Osteoblast (primary cell): ENCODE results near the gene TGFBR2. TPM values are rescaled to one million over a fixed set of nuclear protein-coding genes. Genes with fewer than 3 reads are reported as not detected.

ENCODE experiments used
- DNase-seq: peaks from one replicate; pipeline ENCODE4 v3.0.0; 2011; ENCODE audit warnings: low spot score, mixed read lengths; ENCODE audit not compliant: insufficient read length; ENCODE audit errors: missing footprints
- H2AFZ ChIP-seq: 2 replicates; pipeline ENCODE4 v1.6.0; 2011; ENCODE audit warnings: mild to moderate bottlenecking, low read length
- H3K27ac ChIP-seq: 2 replicates; pipeline ENCODE4 v1.5.1; 2011; ENCODE audit warnings: mild to moderate bottlenecking, low read depth, low read length, moderate library complexity
- H3K27me3 ChIP-seq: 2 replicates; pipeline ENCODE4 v1.6.0; 2012; ENCODE audit warnings: mild to moderate bottlenecking, control low read depth, inconsistent platforms, low read length, moderate library complexity; ENCODE audit not compliant: insufficient read depth
- H3K36me3 ChIP-seq: 2 replicates; pipeline ENCODE4 v1.5.1; 2011; ENCODE audit warnings: mild to moderate bottlenecking, low read length, control low read depth, moderate library complexity; ENCODE audit not compliant: insufficient read depth
- H3K4me1 ChIP-seq: 2 replicates; pipeline ENCODE4 v1.5.1; 2011; ENCODE audit warnings: mild to moderate bottlenecking, low read length, control low read depth, moderate library complexity; ENCODE audit not compliant: insufficient read depth
- H3K4me2 ChIP-seq: 2 replicates; pipeline ENCODE4 v1.6.0; 2011; ENCODE audit warnings: mild to moderate bottlenecking, low read length; ENCODE audit not compliant: insufficient read depth
- H3K4me3 ChIP-seq: fragments of 200-600 bp; sonication (generic); 3 replicates; pipeline ENCODE4 v1.5.1; 2012; ENCODE audit warnings: mild to moderate bottlenecking, low read length, inconsistent platforms; ENCODE audit not compliant: insufficient read depth
- H3K79me2 ChIP-seq: 2 replicates; pipeline ENCODE4 v1.6.0; 2012; ENCODE audit warnings: mild to moderate bottlenecking, low read length, control low read depth, inconsistent platforms; ENCODE audit not compliant: insufficient read depth
- H3K9me3 ChIP-seq: 2 replicates; pipeline ENCODE4 v1.5.1; 2011; ENCODE audit warnings: low read depth, low read length, control low read depth
- H4K20me1 ChIP-seq: 2 replicates; pipeline ENCODE4 v1.6.0; 2012; ENCODE audit warnings: mild to moderate bottlenecking, low read length, control low read depth; ENCODE audit not compliant: insufficient read depth
- CTCF ChIP-seq: IDR thresholded peaks from 2 replicates; pipeline ENCODE4 v1.5.1; 2011; ENCODE audit warnings: mild to moderate bottlenecking, low read depth, low read length, moderate library complexity; ENCODE audit errors: extremely low read depth
- total RNA-seq: library from RNA; depleted of rRNA; stranded (reverse); fragments of >200 nt; gene quantifications from 2 replicates; pipeline ENCODE4 v1.2.3, GENCODE V29; 2012

TGFBR2 gene
- total RNA-seq, 1 donor = 118 TPM

GRCh38 chr3:30602946-30603345, 3.5 kb upstream of the TGFBR2 start:
- no peaks in the 10 kb centered on the region for H3K36me3 ChIP-seq
- peaks cover 19% of the 10 kb centered on the region for H3K79me2 ChIP-seq
- H3K27me3 ChIP-seq = no peaks in the 10 kb centered on the region
- H4K20me1 ChIP-seq = no peaks in the 10 kb centered on the region
- no peak for DNase-seq
- no peak for TF ChIP-seq CTCF
- peaks cover 8% of the 10 kb centered on the region for H3K4me1 ChIP-seq
- H3K4me3 ChIP-seq = no peak overlapping the region
- no peaks in the 10 kb centered on the region for H3K9me3 ChIP-seq
- peak overlapping the region; percentile 23 for H2AFZ ChIP-seq
- H3K4me2 ChIP-seq = no peak overlapping the region
- no peak overlapping the region for H3K27ac ChIP-seq

- peaks cover 30% of the 10 kb centered on the region for H3K79me2 ChIP-seq
- H2AFZ ChIP-seq = no peak overlapping the region
- no peak overlapping the region for H3K4me3 ChIP-seq
- H4K20me1 ChIP-seq = no peaks in the 10 kb centered on the region
- no peaks in the 10 kb centered on the region for H3K27me3 ChIP-seq
- H3K4me2 ChIP-seq = no peak overlapping the region
- H3K4me1 ChIP-seq = peaks cover 11% of the 10 kb centered on the region
- no peaks in the 10 kb centered on the region for H3K36me3 ChIP-seq
- H3K9me3 ChIP-seq = no peaks in the 10 kb centered on the region
- no peak overlapping the region for H3K27ac ChIP-seq
- DNase-seq = no peak
- no peak for TF ChIP-seq CTCF
These were observed 2.3 kb upstream of the TGFBR2 start for GRCh38 chr3:30604093-30604492.

- H3K4me2 ChIP-seq = no peak overlapping the region
- H3K36me3 ChIP-seq = no peaks in the 10 kb centered on the region
- H3K4me1 ChIP-seq = peaks cover 11% of the 10 kb centered on the region
- H3K4me3 ChIP-seq = no peak overlapping the region
- no peaks in the 10 kb centered on the region for H3K9me3 ChIP-seq
- no peaks in the 10 kb centered on the region for H3K27me3 ChIP-seq
- no peaks in the 10 kb centered on the region for H4K20me1 ChIP-seq
- H3K79me2 ChIP-seq = peaks cover 35% of the 10 kb centered on the region
- no peak overlapping the region for H2AFZ ChIP-seq
- no peak overlapping the region for H3K27ac ChIP-seq
- no peak for DNase-seq
- TF ChIP-seq CTCF = no peak
These were observed 1.8 kb upstream of the TGFBR2 start for GRCh38 chr3:30604558-30604957.

- Histone ChIP-seq H3K27ac (no peak overlapping the region), H4K20me1 (peaks cover 1% of the 10 kb centered on the region), H3K79me2 (peaks cover 39% of the 10 kb centered on the region), H3K27me3 (no peaks in the 10 kb centered on the region), H3K4me1 (peaks cover 11% of the 10 kb centered on the region), H3K4me2 (no peak overlapping the region), H3K4me3 (no peak overlapping the region), H2AFZ (no peak overlapping the region), H3K9me3 (no peaks in the 10 kb centered on the region), H3K36me3 (no peaks in the 10 kb centered on the region)
- no peak for DNase-seq
- TF ChIP-seq CTCF = no peak
These were observed 1.4 kb upstream of the TGFBR2 start for GRCh38 chr3:30605005-30605404.
